Brain microvascular endothelial cell (primary cell): ENCODE data around the gene ADGRL3.

ENCODE experiments used
- DNase-seq: peaks from one replicate; pipeline ENCODE4 v3.0.0-alpha.2; 2020
- H3K27ac ChIP-seq: fragments of 250-450 bp; sonication (Bioruptor Pico); 2 replicates; pipeline ENCODE4 v1.5.1; 2020; ENCODE audit warnings: mild to moderate bottlenecking, moderate library complexity
- H3K27me3 ChIP-seq: fragments of 250-450 bp; sonication (Bioruptor Pico); replicated peaks from 2 replicates; pipeline ENCODE4 v1.5.1; 2020; ENCODE audit warnings: mild to moderate bottlenecking
- H3K36me3 ChIP-seq: fragments of 250-450 bp; sonication (Bioruptor Pico); replicated peaks from 2 replicates; pipeline ENCODE4 v1.5.1; 2020; ENCODE audit warnings: mild to moderate bottlenecking
- H3K4me3 ChIP-seq: 2 replicates; pipeline ENCODE4 v1.5.1; 2011; ENCODE audit warnings: low read depth, mild to moderate bottlenecking, control low read depth, low read length, moderate library complexity
- CTCF ChIP-seq: IDR thresholded peaks from 2 replicates; pipeline ENCODE4 v1.5.1; 2011; ENCODE audit warnings: low read depth, mild to moderate bottlenecking, moderate library complexity, low read length, control low read depth, inconsistent platforms; ENCODE audit errors: missing control alignments
- in situ Hi-C: cut with HindIII; loops from 2 replicates; pipeline ENCODE4 v1.10.0; 2017; ENCODE audit warnings: low sequenced_read_pairs, low pct_ligation_motif_present

ADGRL3 gene

GRCh38 chr4:61662362-61662761 is 462.2 kb downstream of the ADGRL3 start:
- H3K27me3 ChIP-seq: no peaks in the 10 kb centered on the region
- H3K36me3 ChIP-seq: no peaks in the 10 kb centered on the region
- TF ChIP-seq CTCF: no peak
- H3K27ac ChIP-seq: no peak overlapping the region
- no peak for DNase-seq
- no peak overlapping the region for H3K4me3 ChIP-seq
- in situ Hi-C loops: no loop called here

DNA sequence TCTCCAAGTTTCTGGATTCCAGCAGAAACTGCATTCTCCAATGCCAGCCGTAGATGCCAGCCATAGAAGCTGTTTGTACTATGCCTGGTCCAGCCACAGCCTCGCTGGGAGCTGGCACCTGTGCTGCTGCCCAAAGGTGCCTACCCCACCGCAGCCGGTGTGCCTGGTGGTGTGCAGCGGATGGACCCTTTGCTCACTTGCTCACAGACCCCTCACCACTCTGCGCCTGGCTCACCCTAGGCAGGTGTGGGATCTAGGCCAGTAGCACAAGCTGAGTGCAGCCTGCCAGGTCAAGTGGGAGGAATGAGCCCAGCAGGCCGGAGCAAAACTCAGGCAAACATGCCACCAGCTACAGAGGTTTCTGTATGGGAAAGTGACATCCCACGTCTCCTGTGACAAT is 463.2 kb downstream of the ADGRL3 start:
- in situ Hi-C loops: no loop called here
- Histone ChIP-seq H3K27ac (no peak overlapping the region), H3K27me3 (no peaks in the 10 kb centered on the region), H3K4me3 (no peak overlapping the region), H3K36me3 (no peaks in the 10 kb centered on the region)
- TF ChIP-seq CTCF: no peak
- no peak for DNase-seq

DNA sequence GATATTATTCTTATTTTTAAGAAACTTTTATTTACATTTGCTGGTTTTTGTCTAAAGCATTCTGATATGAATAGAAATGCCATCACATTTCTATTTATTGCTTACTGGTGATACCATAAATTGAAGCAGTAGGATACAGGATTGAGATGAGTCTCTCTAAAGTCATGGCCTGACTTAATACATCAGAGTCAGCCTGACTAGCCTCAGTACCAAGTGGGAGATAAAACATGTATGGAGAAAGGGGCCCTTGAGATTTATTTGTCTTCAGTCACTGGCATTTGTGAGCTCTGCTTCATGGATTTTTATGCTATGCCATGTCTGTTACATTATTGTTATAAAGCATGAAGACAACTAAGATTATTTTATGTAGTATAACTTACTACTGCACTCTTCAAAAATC is 465.5 kb downstream of the ADGRL3 start:
- no peaks in the 10 kb centered on the region for H3K27me3 ChIP-seq
- no peaks in the 10 kb centered on the region for H3K36me3 ChIP-seq
- TF ChIP-seq CTCF: no peak
- H3K27ac ChIP-seq: no peak overlapping the region
- in situ Hi-C loops: no loop called here
- no peak for DNase-seq
- H3K4me3 ChIP-seq: no peak overlapping the region

DNA sequence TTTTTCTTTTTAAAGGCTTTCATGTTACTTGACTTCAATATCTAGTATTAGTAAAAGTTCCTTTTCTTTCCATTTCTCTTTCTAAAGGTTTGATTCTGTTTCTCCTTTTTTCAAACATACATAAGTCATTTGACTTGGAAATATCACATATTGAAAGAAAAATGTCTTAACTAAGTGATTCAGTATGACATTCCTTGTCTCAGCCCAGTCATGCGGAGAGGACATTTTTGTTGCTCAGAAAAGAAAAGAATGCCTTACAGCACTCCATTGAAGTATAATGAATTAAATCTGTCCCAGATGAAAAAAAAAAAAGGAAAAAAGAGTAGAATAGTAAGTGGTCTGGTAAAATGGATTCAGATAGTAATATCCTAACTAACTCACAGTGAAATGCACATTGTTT is 466.1 kb downstream of the ADGRL3 start:
- no peak for DNase-seq
- no peak for TF ChIP-seq CTCF
- Histone ChIP-seq H3K4me3 (no peak overlapping the region), H3K27me3 (no peaks in the 10 kb centered on the region), H3K27ac (no peak overlapping the region), H3K36me3 (no peaks in the 10 kb centered on the region)
- in situ Hi-C loops: no loop called here

DNA sequence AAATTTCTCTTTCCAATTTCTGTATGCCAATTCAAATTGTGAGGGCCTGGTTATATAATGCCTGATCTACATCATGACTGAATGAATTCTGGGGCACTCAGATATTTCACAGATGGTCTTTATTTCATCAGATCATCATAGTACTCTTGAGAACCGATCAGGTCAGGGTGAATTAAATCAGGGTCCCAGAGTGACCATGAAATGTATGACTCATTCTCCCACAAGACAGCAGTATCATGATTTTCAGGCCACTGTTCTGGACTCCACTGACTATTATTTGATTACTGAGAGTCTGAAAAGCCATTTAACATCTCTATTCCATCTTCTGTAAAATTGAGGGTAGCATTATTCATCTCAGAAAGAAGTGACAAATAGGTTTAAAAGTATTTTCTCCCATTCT is 471.5 kb downstream of the ADGRL3 start:
- DNase-seq: no peak
- TF ChIP-seq CTCF: no peak

GRCh38 chr4:61675464-61675863 is 475.3 kb downstream of the ADGRL3 start:
- no peak for DNase-seq
- Histone ChIP-seq H3K27ac (no peak overlapping the region), H3K4me3 (no peak overlapping the region), H3K36me3 (no peaks in the 10 kb centered on the region), H3K27me3 (no peaks in the 10 kb centered on the region)
- TF ChIP-seq CTCF: no peak
- in situ Hi-C loops: no loop called here

More for the DNA sequence above, 471.5 kb downstream of the ADGRL3 start:
- no peaks in the 10 kb centered on the region for H3K36me3 ChIP-seq
- H3K27ac ChIP-seq: no peak overlapping the region
- in situ Hi-C loops: no loop called here
- H3K4me3 ChIP-seq: no peak overlapping the region
- no peaks in the 10 kb centered on the region for H3K27me3 ChIP-seq
